ENCODE measurements around the gene ASCC1.

The ASCC1 gene

GRCh38 chr10:72243822-72244437 lies 27.9 kb upstream of the ASCC1 start:
- H3K36me3 ChIP-seq: no peaks in the 10 kb centered on the region
- H3K27ac ChIP-seq: no peak overlapping the region
- peaks cover 10% of the 10 kb centered on the region in 2 experiments for H3K4me1 ChIP-seq (ENCODE audit: control insufficient read depth in 1 of 2, insufficient read depth in 1 of 2, low read depth in 1 of 2, low read length in 1 of 2)
- H3K9me3 ChIP-seq: no peaks in the 10 kb centered on the region
- TF ChIP-seq CTCF (IDR thresholded peaks at IDR 0.05): no peak
- H3K27me3 ChIP-seq: no peaks in the 10 kb centered on the region
- H3K4me3 ChIP-seq (ENCODE audit: low read depth in 1 of 2, low read length in 1 of 2): no peak overlapping the region

DNA sequence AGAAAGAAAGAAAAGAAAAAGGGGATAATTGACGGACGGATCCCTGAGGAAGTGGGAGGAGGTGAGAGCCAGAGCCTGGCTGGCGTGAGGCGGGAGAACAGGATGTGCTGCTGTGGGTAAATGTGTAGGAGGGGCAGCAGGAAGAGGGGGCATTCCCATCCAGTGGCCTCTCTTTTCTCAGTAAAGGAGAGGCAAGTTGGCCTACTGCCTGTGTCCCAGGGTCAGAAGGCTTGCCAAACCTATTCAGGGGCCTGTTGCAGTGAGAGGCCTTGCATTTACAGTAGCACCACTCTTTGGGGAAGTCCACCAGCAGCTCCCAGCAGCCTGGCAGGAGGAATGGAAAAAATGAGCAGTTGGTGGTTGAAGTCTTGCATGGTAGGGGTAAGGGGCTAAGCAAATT lies 26.6 kb upstream of the ASCC1 start:
- no peak for TF ChIP-seq CTCF (IDR thresholded peaks at IDR 0.05)
- Histone ChIP-seq H3K36me3 (peaks cover 5% of the 10 kb centered on the region), H3K4me1 (ENCODE audit: control insufficient read depth in 1 of 2, insufficient read depth in 1 of 2, low read depth in 1 of 2, low read length in 1 of 2) (no peaks in the 10 kb centered on the region), H3K27me3 (no peaks in the 10 kb centered on the region), H3K4me3 (ENCODE audit: low read depth in 1 of 2, low read length in 1 of 2) (no peak overlapping the region), H3K27ac (no peak overlapping the region), H3K9me3 (no peaks in the 10 kb centered on the region)

- no peak overlapping the region for H3K27ac ChIP-seq
- TF ChIP-seq CTCF (IDR thresholded peaks at IDR 0.05): no peak
- H3K36me3 ChIP-seq: peaks cover 10% of the 10 kb centered on the region
- no peaks in the 10 kb centered on the region for H3K4me1 ChIP-seq (ENCODE audit: control insufficient read depth in 1 of 2, insufficient read depth in 1 of 2, low read depth in 1 of 2, low read length in 1 of 2)
- H3K27me3 ChIP-seq: no peaks in the 10 kb centered on the region
- no peaks in the 10 kb centered on the region for H3K9me3 ChIP-seq
- H3K4me3 ChIP-seq (ENCODE audit: low read depth in 1 of 2, low read length in 1 of 2): no peak overlapping the region
Measured at GRCh38 chr10:72241691-72242252, 25.7 kb upstream of the ASCC1 start.

GRCh38 chr10:72240371-72240770 lies 24.3 kb upstream of the ASCC1 start:
- no peak for TF ChIP-seq CTCF (IDR thresholded peaks at IDR 0.05)
- peaks cover 24% of the 10 kb centered on the region for H3K36me3 ChIP-seq
- H3K4me1 ChIP-seq (ENCODE audit: control insufficient read depth in 1 of 2, insufficient read depth in 1 of 2, low read depth in 1 of 2, low read length in 1 of 2): no peaks in the 10 kb centered on the region
- no peaks in the 10 kb centered on the region for H3K27me3 ChIP-seq
- H3K4me3 ChIP-seq (ENCODE audit: low read depth in 1 of 2, low read length in 1 of 2): no peak overlapping the region
- no peaks in the 10 kb centered on the region for H3K9me3 ChIP-seq
- no peak overlapping the region for H3K27ac ChIP-seq

GRCh38 chr10:72239409-72239808 lies 23.3 kb upstream of the ASCC1 start:
- no peaks in the 10 kb centered on the region for H3K4me1 ChIP-seq (ENCODE audit: control insufficient read depth in 1 of 2, insufficient read depth in 1 of 2, low read depth in 1 of 2, low read length in 1 of 2)
- peaks cover 33% of the 10 kb centered on the region for H3K36me3 ChIP-seq
- no peaks in the 10 kb centered on the region for H3K27me3 ChIP-seq
- no peak for TF ChIP-seq CTCF (IDR thresholded peaks at IDR 0.05)
- no peaks in the 10 kb centered on the region for H3K9me3 ChIP-seq
- H3K27ac ChIP-seq: no peak overlapping the region
- no peak overlapping the region for H3K4me3 ChIP-seq (ENCODE audit: low read depth in 1 of 2, low read length in 1 of 2)

All from neutrophil (primary cell).